Right lobe of liver (tissue), 6 donors: Measurements from ENCODE around the gene MAP4K3. TPM values are rescaled to one million over a fixed set of nuclear protein-coding genes. Genes with fewer than 3 reads are reported as not detected.

Experiments used
- ATAC-seq, 4 donors: fragments of 200-7000 bp; cut with Tn5 transposase; one replicate each; pipeline ENCODE4 v1.9.1; 2020; ENCODE audit warnings: mild to moderate bottlenecking in 4 of 4, moderate library complexity in 4 of 4
- DNase-seq, 3 donors: peaks; one replicate each; pipeline ENCODE4 v3.0.0-alpha.2; 2020
- H3K27ac ChIP-seq, 3 donors: fragments of 200-600 bp; one replicate each; pipeline ENCODE4 v1.8.0; 2022
- H3K27me3 ChIP-seq, 2 donors: fragments of 200-600 bp; one replicate each; pipeline ENCODE4 v1.8.0; 2022
- H3K36me3 ChIP-seq, 4 donors: fragments of 200-600 bp; sonication (generic) in 1 of 4; one replicate each; pipeline versions ENCODE4 v1.5.1 to v1.8.0; 2017 to 2022; ENCODE audit warnings: control low read depth in 1 of 4
- H3K4me1 ChIP-seq, 4 donors: fragments of 200-600 bp; sonication (generic) in 1 of 4; one replicate each; pipeline versions ENCODE4 v1.5.1 to v1.8.0; 2017 to 2022; ENCODE audit warnings: control low read depth in 1 of 4
- H3K4me3 ChIP-seq, 3 donors: fragments of 200-600 bp; one replicate each; pipeline ENCODE4 v1.8.0; 2022
- H3K9me3 ChIP-seq, 4 donors: fragments of 200-600 bp; sonication (generic) in 1 of 4; one replicate each; pipeline versions ENCODE4 v1.5.1 to v1.8.0; 2017 to 2022; ENCODE audit warnings: control low read depth in 1 of 4
- CTCF ChIP-seq, 4 donors: fragments of 200-600 bp in 3 of 4; fragments of 450-650 bp in 1 of 4; IDR thresholded peaks; one replicate each; pipeline versions ENCODE4 v1.5.1 to v1.8.0; 2016 to 2022; ENCODE audit warnings: antibody characterized with exemption in 4 of 4, mild to moderate bottlenecking in 2 of 4
- POLR2A ChIP-seq: fragments of 450-650 bp; IDR thresholded peaks from one replicate; pipeline ENCODE4 v1.6.1; 2017; ENCODE audit warnings: antibody characterized with exemption, mild to moderate bottlenecking
- WGBS: methylation state at CpG from one replicate; pipeline ENCODE4 v1.1.6; 2018; ENCODE audit warnings: low coverage, low lambda C conversion rate; ENCODE audit not compliant: insufficient coverage; ENCODE audit errors: missing lambda C conversion rate; 5-methylcytosine and 5-hydroxymethylcytosine counted together
- intact Hi-C, 2 donors: fragments of 100-400 bp; cut with DNase I; formaldehyde crosslinking; loops; one replicate each; pipeline versions ENCODE4 v1.11.2 to v1.14.1; 2022
- total RNA-seq, 6 experiments: library from RNA; depleted of rRNA in 2 of 6; stranded (reverse); fragments of >200 nt in 2 of 6; fragmentation: NEBNext Ultra II Directional in 3 of 6; extraction: Animal tissue kit (Norgen Biotek cat#: 25700) in 3 of 6; gene quantifications; one replicate each; pipeline versions ENCODE4 v1.1.0 to v1.2.4, GENCODE V29; 2016 to 2023
- donor health status: DM: no; HTN: yes; CAD: no.
- donor health status: DM: no; HTN: no; CAD: no.
- donor health status: DM: no; HTN: no; CAD: no.
- donor health status: DM: no; HTN: yes; CAD: no.
- donor health status: DM: no; HTN: yes; CAD: no.

MAP4K3 gene
- total RNA-seq, 6 experiments from 2014 or later, result 14.5 to 24.8 (median 17.1) TPM

- intact Hi-C loops, result no loop called here
- Histone ChIP-seq H3K27me3 (no peaks in the 10 kb centered on the region), H3K36me3 (no peaks in the 10 kb centered on the region), H3K4me1 (no peaks in the 10 kb centered on the region), H3K4me3 (no peak overlapping the region), H3K9me3 (no peaks in the 10 kb centered on the region), H3K27ac (no peak overlapping the region)
- no CpG with 5 or more reads among the region's 5 CpGs for WGBS
- DNase-seq (no peak), ATAC-seq (no peak)
- no peak for TF ChIP-seq POLR2A
- no peak for TF ChIP-seq CTCF (IDR thresholded peaks at IDR 0.05)
These were observed 77.5 kb downstream of the MAP4K3 start for GRCh38 chr2:39359453-39360038.

- no peak for TF ChIP-seq CTCF (IDR thresholded peaks at IDR 0.05)
- no peak for TF ChIP-seq POLR2A
- no peak for ATAC-seq
These were observed 80.0 kb downstream of the MAP4K3 start for GRCh38 chr2:39356922-39357639.

GRCh38 chr2:39350658-39351057 is 86.4 kb downstream of the MAP4K3 start:
- no peaks in the 10 kb centered on the region for H3K4me1 ChIP-seq
- no peak for DNase-seq
- H3K27me3 ChIP-seq, result no peaks in the 10 kb centered on the region
- no peak overlapping the region for H3K4me3 ChIP-seq
- intact Hi-C loops, result no loop called here
- H3K9me3 ChIP-seq, result no peaks in the 10 kb centered on the region
- no peak for TF ChIP-seq POLR2A
- no peak for TF ChIP-seq CTCF (IDR thresholded peaks at IDR 0.05)
- 78% methylated on average over 3 of the region's 3 CpGs for whole genome bisulfite sequencing
- H3K36me3 ChIP-seq, result no peaks in the 10 kb centered on the region
- H3K27ac ChIP-seq, result no peak overlapping the region
- no peak for ATAC-seq

More at GRCh38 chr2:39356922-39357639, 80.0 kb downstream of the MAP4K3 start:
- intact Hi-C loops, result no loop called here
- DNase-seq, result no peak
- H3K4me1 ChIP-seq, result no peaks in the 10 kb centered on the region
- H3K36me3 ChIP-seq, result no peaks in the 10 kb centered on the region
- H3K27me3 ChIP-seq, result no peaks in the 10 kb centered on the region
- no peak overlapping the region for H3K4me3 ChIP-seq
- H3K27ac ChIP-seq, result no peak overlapping the region
- WGBS, result 100% methylated on average over 1 of the region's 1 CpG
- H3K9me3 ChIP-seq, result no peaks in the 10 kb centered on the region

- intact Hi-C loops, result no loop called here
- Histone ChIP-seq H3K4me3 (no peak overlapping the region), H3K27ac (no peak overlapping the region), H3K27me3 (no peaks in the 10 kb centered on the region), H3K4me1 (no peaks in the 10 kb centered on the region), H3K36me3 (peaks cover 0 to 8% (median 0%) of the 10 kb centered on the region in 4 donors), H3K9me3 (no peaks in the 10 kb centered on the region)
- WGBS, result 85% methylated on average over 3 of the region's 3 CpGs
- DNase-seq (no peak), ATAC-seq (no peak)
- no peak for TF ChIP-seq POLR2A
- no peak for TF ChIP-seq CTCF (IDR thresholded peaks at IDR 0.05)
These were observed 98.6 kb downstream of the MAP4K3 start for GRCh38 chr2:39338502-39338901.
